Neutrophil (primary cell): ENCODE measurements around the gene CXXC4.

Experiments
- H3K27ac ChIP-seq: fragments of 200-600 bp; sonication (generic); 2 replicates; pipeline ENCODE4 v1.5.1; 2016; ENCODE audit warnings: mild to moderate bottlenecking, moderate library complexity
- H3K27me3 ChIP-seq: fragments of 200-600 bp; sonication (generic); 2 replicates; pipeline ENCODE4 v1.6.0; 2016; ENCODE audit warnings: mild to moderate bottlenecking
- H3K36me3 ChIP-seq: fragments of 200-600 bp; sonication (generic); 2 replicates; pipeline ENCODE4 v1.5.1; 2017
- H3K4me1 ChIP-seq, 2 experiments: fragments of 200-600 bp in 1 of 2; sonication (generic) in 1 of 2; 1 replicate in 1 of 2; 2 replicates in 1 of 2; pipeline versions ENCODE4 v1.5.1 to v1.6.1; 2013 to 2016; ENCODE audit warnings: low read depth in 1 of 2, low read length in 1 of 2, mild to moderate bottlenecking in 1 of 2, moderate library complexity in 1 of 2; ENCODE audit not compliant: control insufficient read depth in 1 of 2, insufficient read depth in 1 of 2
- H3K4me3 ChIP-seq, 2 experiments: fragments of 200-600 bp in 1 of 2; sonication (generic) in 1 of 2; 1 replicate in 1 of 2; 2 replicates in 1 of 2; pipeline ENCODE4 v1.5.1; 2013 to 2016; ENCODE audit warnings: low read depth in 1 of 2, low read length in 1 of 2, mild to moderate bottlenecking in 1 of 2, moderate library complexity in 1 of 2
- H3K9me3 ChIP-seq: fragments of 200-600 bp; sonication (generic); 2 replicates; pipeline ENCODE4 v1.5.1; 2016
- TF ChIP-seq, protein P1 (sequence below): fragments of 200-600 bp; sonication (generic); IDR thresholded peaks from 2 replicates; pipeline ENCODE4 v1.5.1; 2016; ENCODE audit warnings: antibody characterized with exemption

Gene CXXC4

GRCh38 chr4:104457308-104457981 is 37.2 kb downstream of the CXXC4 start:
- no peaks in the 10 kb centered on the region for H3K4me1 ChIP-seq
- H3K36me3 ChIP-seq = no peaks in the 10 kb centered on the region
- no peaks in the 10 kb centered on the region for H3K9me3 ChIP-seq
- no peak overlapping the region for H3K27ac ChIP-seq
- no peak overlapping the region for H3K4me3 ChIP-seq
- H3K27me3 ChIP-seq = no peaks in the 10 kb centered on the region
- TF ChIP-seq, protein P1, sequence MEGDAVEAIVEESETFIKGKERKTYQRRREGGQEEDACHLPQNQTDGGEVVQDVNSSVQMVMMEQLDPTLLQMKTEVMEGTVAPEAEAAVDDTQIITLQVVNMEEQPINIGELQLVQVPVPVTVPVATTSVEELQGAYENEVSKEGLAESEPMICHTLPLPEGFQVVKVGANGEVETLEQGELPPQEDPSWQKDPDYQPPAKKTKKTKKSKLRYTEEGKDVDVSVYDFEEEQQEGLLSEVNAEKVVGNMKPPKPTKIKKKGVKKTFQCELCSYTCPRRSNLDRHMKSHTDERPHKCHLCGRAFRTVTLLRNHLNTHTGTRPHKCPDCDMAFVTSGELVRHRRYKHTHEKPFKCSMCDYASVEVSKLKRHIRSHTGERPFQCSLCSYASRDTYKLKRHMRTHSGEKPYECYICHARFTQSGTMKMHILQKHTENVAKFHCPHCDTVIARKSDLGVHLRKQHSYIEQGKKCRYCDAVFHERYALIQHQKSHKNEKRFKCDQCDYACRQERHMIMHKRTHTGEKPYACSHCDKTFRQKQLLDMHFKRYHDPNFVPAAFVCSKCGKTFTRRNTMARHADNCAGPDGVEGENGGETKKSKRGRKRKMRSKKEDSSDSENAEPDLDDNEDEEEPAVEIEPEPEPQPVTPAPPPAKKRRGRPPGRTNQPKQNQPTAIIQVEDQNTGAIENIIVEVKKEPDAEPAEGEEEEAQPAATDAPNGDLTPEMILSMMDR = no peak

DNA sequence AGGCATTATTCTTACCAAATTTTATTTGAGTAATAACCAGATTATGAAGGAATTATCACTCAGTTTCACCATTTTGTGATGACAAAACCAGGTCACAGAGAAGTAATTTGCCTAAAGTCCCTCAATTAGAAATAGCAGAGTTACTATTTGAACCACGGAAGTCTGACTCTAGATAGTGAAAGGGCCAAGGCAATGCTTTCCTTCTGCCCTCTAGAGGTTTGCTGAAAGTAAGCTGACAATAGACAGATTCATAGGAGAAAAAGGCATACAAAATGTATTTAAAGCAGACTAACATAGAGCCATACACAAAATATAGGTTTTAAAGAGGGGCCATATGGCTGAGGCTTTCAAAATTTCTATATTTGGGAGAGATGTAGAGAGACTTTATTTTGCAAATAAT is 43.1 kb downstream of the CXXC4 start:
- no peaks in the 10 kb centered on the region for H3K27me3 ChIP-seq
- no peak overlapping the region for H3K4me3 ChIP-seq
- H3K4me1 ChIP-seq = no peaks in the 10 kb centered on the region
- no peak overlapping the region for H3K27ac ChIP-seq
- H3K9me3 ChIP-seq = no peaks in the 10 kb centered on the region
- TF ChIP-seq, protein P1 = no peak
- H3K36me3 ChIP-seq = no peaks in the 10 kb centered on the region

DNA sequence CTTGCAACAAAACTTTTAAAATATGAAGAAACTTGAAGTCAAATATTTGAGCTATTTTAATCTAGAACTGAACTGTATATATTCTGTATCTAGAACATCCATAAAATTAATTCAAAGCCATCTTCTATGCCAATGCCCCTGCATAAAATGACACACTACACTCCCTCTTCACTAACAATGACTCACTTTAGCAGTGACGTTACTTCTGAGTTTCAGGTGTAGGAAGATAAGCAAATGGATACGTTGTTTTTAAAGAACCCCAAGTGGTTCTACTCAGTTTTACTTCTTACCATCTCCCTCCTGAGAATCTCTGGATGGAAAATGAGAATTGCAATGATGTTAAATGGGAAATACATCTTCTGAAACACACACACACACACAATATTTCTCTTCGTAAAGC is 45.2 kb downstream of the CXXC4 start:
- TF ChIP-seq, protein P1 = no peak
- no peaks in the 10 kb centered on the region for H3K36me3 ChIP-seq
- no peak overlapping the region for H3K27ac ChIP-seq
- H3K4me3 ChIP-seq = no peak overlapping the region
- H3K27me3 ChIP-seq = no peaks in the 10 kb centered on the region
- no peaks in the 10 kb centered on the region for H3K9me3 ChIP-seq
- no peaks in the 10 kb centered on the region for H3K4me1 ChIP-seq

GRCh38 chr4:104447294-104447693 is 47.4 kb downstream of the CXXC4 start:
- Histone ChIP-seq H3K4me1 (no peaks in the 10 kb centered on the region), H3K27ac (no peak overlapping the region), H3K9me3 (no peaks in the 10 kb centered on the region), H3K27me3 (no peaks in the 10 kb centered on the region), H3K4me3 (no peak overlapping the region), H3K36me3 (no peaks in the 10 kb centered on the region)
- TF ChIP-seq, protein P1 = no peak

- Histone ChIP-seq H3K9me3 (no peaks in the 10 kb centered on the region), H3K27me3 (no peaks in the 10 kb centered on the region), H3K36me3 (no peaks in the 10 kb centered on the region), H3K27ac (no peak overlapping the region), H3K4me3 (no peak overlapping the region), H3K4me1 (no peaks in the 10 kb centered on the region)
- TF ChIP-seq, protein P1 = no peak
These were observed 48.0 kb downstream of the CXXC4 start for GRCh38 chr4:104446431-104447278.
